GM04503 (cell line): ENCODE data around the gene CHTF8.

ENCODE experiments used
- DNase-seq: peaks from one replicate; pipeline ENCODE4 v3.0.0-alpha.2; 2012; ENCODE audit warnings: low read depth

CHTF8 gene

DNA sequence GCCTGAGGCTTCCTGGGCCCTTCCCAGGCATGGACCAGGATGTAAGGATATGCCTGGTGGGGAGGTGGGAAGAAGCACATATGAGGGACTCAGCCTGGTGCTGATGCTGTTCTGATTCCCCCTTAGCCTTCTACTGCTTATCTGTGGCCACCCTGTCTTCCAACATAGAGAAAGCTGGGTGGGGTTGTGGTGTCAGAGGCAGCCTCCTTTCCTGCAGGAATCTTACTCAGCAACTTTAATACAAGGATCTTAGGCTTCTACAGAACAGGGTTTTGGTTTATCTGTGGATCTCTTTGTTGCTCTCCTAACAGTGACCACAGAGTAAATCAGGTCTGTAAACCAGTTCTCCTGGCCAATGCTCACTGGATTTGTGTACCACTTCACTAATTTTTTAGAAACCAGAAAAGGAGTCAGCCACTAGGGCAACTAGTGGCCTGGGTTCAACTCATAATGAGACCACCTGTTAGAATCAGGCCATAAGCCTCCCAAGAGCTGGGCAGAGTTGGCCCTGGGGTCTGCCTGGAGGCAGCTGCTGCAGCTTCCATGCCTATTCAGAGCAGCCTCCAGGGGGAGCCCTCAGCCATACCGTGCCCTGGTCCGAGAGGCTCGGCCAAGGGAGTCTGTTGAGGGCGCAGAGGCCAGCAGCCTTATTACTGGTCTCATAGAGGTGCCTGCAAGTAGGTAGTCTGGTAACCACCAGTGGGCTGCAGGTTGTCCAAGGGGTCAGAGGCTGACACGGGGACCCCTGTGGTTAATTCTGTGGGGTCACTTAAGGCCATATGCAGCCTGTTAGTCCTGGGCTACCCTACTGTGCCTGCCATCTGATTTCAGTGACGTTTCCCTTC, 19.9 kb downstream of the CHTF8 start:
- no peak for DNase-seq

DNA sequence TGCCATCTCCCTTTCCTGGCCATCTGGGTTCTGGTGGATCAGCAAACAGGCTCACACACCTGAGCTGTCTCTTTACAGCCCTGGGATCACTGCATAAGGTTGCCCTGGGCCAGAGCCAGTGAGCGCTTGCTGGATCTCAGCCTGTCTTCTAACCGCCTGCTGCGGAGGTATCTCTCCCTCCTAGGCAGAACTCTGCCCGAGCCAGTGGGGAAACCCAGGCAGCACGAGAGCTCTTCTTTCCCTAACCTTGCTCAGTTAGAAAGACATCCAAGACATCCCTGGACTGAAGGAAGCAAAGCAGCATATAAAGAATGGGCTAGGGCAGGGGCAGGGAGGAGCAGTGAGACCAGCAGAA, 20.5 kb downstream of the CHTF8 start:
- no peak for DNase-seq

DNA sequence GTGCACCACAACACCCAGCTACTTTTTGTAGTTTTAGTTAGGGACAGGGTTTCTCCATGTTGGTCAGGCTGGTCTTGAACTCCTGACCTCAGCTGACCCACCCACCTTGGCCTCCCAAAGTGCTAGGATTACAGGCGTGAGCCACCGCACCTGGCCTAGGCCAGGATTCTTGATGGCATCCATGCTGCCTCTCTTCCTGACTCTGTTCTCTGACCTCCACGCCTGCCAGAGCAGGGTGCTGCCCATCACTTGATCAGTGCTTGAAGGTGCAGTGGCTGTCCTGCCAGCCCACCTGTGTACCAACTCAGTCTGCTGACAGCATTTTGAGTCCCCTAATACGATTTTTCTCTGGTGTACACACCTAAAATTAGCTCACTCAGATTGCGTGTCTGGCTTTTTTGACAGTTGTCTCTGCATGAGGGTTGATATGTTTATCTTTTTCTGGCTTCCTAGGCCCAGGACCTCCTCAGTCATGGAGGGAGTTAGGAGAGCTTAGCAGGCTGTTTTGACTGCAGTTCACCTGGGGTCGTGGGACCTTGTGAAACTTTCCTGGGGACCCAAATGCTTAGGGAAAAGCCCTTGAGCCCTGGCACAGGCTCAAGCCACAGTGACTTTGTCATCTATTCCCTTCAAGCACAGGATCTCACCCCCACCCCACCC, 21.0 kb downstream of the CHTF8 start:
- no peak for DNase-seq

DNA sequence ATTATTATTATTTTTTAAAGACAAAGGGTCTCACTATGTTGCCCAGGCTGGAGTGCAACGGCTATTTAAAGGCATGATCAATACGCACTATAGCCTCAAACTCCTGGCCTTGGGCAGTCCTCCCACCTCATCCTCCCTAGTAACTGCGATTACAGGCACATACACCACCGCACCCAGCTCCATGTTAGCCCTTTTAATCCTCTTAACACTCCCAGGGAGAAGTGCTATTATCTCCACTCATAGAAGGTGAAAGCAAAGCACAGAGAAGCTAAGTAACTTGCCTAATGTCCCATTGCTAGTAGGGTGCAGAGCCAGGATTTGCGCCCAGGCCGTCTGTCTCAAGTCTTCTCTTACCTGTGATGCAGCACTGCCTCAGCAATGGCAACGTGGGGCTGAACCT, 22.0 kb downstream of the CHTF8 start:
- no peak for DNase-seq

DNA sequence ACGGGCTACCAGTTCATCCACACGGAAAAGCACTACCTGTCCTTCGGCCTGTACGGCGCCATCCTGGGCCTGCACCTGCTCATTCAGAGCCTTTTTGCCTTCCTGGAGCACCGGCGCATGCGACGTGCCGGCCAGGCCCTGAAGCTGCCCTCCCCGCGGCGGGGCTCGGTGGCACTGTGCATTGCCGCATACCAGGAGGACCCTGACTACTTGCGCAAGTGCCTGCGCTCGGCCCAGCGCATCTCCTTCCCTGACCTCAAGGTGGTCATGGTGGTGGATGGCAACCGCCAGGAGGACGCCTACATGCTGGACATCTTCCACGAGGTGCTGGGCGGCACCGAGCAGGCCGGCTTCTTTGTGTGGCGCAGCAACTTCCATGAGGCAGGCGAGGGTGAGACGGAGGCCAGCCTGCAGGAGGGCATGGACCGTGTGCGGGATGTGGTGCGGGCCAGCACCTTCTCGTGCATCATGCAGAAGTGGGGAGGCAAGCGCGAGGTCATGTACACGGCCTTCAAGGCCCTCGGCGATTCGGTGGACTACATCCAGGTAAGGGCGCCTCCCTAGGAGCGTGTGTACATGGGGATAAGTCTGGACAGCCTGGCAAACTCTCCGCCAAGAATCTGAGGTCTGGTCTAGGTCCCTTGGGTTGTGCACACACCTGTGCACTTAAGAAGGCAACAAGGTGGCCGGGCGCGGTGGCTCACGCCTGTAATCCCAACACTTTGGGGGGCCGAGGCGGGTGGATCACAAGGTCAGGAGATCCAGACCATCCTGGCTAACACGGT, 22.7 kb downstream of the CHTF8 start:
- DNase-seq = no peak

DNA sequence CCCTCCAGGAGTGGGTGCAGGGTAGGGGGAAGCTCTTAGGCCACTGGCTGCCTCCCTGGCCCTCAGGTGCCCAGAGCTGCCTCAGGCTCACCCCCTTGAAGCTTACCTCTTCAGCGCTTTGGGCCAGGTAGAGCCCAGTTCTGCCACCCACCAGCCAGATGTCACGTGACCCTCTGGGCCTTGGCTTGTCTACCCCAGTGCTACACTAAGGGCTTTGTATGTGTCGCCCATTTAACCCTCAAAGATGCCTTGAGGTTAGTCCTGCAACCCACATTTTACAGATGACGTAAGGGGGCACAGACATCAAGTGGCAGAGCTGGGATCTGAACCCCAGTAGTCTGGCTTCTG, 23.5 kb downstream of the CHTF8 start:
- DNase-seq = no peak

DNA sequence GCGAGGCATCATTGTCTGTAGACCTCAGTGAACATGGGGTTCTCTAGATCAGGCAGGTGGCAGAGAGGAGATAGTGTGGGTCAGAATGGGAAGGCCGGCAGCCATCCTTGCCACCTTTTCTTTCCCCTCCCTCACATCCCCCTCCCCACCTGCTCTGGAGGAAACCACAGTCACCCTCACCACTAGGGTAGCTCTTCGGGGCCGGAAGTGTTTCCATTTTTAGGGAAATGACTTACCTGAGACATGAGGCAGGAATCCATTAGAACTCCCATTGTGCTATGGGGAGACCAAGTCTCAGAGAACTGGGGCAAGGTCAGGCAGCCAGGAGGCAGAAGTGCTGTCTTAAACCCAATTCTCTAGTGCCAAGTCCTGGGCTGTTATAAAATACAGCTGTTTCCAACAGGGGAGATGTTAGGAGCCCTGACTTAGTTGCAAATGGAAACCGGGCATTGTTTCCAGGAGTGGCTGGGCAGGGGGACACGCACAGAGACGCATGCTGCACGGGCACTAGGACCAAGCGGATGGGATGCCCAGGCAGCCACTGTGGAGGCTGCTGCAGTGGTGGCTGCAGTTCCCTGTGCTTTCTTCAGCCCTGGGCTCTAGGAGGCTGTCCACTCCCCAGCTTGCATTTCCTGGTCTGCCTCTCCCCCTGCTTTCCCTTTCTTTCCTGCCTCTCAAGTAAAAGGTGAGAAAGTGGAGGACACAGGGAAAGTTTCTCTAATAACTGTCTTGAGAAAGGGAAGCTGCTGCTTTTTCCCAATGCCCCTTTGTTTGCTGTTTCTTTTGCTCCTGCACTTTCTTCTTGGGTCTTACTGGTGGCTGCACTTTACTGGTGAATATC, 24.1 kb downstream of the CHTF8 start:
- no peak for DNase-seq

DNA sequence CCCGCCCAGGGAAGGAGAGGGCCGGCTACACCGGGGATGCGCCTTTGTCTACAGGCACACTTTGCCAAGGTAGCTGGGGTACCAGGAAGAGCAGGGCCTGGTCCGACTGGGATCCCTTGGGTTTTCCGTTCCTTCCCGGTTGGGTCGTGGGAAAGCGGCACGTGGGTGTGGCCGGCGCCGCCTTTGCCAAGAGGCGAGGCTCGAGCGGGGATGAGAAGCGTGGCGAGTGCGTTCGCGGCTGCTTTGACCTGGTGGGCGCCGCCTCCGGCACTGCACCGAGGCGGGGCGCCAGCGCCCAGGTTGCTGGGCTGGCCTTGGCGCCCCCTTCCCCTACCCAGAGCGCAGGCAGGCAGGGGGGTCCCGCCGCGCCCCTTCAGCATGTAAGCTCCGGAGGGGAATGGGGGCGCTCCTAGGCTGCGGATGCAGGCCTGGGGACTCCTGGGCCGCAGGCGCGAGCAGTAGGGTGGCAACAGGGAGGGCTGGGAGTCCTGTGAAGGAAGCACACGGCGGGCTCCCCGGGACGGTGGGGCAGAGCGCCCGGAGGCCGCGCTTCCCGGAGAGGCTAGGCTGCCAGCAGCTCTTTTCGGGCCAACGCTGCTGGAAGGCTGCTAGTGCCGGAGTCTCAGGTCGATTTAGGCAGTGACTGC, 24.9 kb downstream of the CHTF8 start:
- DNase-seq = no peak

DNA sequence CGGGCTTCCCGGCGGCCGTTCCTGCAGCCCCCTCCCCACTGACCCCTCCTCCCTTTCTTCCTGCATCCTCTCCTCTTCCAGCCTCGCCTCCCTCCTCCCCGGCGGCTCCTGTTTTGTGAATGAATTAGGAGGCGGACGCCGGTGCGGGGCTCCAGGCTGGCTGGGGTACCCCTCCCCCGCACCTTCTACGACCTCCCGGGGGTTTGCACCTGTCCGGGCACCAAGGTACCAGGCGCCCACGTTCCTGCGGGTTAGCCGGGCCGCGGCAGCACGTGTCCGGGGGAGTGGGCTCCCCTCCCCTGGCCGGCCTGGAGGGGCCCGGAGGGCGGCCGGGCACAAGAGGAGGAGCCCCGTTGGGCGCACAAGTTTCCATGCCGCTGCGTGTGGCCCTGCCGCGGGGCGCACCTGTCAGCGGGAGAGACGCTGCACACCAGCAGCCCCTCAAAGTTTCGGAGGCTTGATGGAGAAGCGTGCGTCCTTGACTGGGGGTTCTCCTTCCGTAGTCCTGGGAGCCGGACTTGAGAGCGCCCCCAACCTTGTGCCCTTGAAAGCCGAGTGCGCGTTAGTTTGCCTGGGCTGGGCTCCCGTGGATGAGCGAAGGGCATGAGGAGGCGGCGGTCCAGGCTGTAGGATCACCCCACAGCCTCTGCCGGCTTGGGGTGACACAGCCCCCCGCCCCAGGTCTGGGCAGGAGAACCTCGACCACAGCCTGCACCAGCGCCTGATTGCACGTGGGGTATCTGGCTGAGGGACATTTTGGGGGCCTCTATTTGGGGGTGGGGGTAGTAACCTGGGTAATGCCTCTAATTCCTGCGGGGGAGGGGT, 25.7 kb downstream of the CHTF8 start:
- DNase-seq = no peak

DNA sequence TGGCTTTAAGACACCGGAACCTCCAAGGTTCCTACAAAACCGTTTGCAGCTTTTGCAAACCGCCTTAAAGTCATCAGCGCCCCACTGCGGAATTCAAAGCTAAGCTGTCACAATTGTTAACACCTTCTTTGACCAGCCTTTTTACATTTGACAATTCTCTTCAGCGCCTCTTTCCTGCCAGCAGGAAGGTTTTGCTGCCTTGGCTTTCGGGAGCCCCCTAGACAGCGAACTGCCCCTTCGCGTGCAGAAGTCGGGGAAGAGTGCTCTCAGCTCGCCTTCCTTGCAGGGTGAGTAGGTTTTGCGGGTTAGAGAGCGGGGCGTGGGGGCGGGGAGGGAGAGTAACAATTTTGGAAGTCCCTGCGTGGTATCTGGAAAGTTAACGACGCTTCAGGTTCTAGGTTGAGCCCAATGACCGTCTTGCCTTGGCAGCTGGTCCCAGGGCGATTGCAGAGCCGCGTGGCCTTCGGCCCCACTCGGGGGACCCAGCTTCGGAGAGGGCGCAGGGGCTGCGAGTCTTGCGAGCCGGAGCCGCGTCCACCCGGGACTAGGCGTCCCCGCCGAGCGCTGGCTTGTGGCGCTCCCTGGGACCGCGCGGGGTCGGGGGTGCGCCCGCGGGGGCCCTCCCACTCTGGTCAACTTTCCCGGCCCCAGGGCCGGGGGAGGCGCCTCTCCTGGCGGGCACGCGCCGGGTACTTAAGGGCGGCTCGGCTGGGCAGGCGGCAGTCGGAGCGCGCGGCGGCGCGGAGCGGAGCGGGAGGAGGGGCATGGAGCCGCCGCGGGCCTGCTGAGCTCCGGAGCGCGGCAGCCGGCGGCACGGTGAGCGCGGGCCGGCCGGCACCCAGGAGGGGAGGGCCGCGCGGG, 26.7 kb downstream of the CHTF8 start, which contains the start of gene HAS3:
Gene HAS3, plus strand, starts transcription at position 153 of the 861 bp plus-strand sequence. CDS start 3,743 bp downstream, outside the sequence.
- DNase-seq = no peak

DNA sequence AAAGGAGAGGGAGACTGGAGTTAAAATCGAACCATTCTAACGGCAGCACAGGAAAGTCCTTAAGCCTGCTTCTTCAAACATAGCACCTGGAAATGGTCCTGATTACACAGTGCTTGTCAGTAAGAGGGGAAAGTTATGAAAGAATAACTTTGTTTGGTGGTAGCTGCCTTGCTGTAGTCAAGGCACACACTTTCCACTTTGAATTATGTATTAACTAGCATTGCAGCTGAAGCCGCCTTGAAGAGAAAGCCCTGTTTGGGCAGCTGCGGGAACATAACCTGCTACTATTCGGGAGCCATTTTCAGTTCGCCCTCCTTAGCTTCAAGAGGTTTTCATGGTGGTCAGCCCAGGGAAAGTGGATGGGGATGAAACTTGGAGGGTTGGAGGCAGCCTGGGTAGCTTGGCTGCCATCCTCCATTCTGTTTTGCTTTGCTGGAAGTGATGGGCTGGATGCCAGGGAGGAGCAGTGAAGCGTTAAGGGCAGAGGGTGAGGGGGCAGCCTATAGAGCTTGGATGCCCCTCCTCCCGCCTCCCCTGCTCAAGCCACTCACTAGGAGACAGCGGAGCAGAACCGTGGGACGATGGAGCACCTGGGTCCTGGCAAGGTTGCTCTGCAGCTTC, 32.2 kb downstream of the CHTF8 start:
- DNase-seq = no peak

DNA sequence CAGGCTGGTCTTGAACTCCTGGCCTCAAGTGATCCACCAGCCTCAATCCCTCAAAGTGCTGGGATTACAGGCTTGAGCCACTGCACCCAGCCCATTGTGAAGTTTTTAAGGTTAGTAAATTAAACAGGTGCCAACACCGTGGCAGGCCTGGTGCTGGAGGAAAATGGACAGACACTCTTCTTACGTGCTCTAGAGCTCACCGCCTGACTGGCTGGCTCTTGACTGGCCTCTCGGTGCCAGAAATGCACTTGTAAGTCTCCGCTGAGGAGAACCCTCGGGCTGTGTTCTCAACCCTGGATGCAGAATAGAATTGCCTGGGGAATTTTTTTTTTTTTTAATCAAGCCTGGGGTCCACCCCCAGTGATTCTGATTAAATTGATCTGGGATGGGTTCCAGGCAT, 37.2 kb downstream of the CHTF8 start:
- DNase-seq = no peak

DNA sequence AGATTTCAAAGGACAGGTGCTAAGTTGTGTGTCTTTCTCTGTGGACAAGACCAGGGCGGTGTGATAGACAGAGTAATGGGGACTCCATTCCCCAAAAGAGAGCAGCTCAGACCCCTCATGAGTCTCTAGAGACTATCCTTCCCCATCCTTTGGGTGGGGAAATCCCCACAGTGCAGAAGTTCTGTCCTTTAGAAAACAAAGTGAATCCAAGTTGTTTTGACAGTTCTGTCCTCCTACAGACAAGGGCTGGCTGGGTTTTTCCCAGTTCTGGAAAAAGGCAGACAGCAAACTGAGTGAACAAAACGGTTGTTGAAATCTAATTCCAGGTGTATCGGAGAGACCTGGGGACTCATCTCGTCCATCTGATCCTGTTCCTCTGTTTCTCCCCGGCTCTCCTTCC, 37.9 kb downstream of the CHTF8 start:
- DNase-seq = no peak

DNA sequence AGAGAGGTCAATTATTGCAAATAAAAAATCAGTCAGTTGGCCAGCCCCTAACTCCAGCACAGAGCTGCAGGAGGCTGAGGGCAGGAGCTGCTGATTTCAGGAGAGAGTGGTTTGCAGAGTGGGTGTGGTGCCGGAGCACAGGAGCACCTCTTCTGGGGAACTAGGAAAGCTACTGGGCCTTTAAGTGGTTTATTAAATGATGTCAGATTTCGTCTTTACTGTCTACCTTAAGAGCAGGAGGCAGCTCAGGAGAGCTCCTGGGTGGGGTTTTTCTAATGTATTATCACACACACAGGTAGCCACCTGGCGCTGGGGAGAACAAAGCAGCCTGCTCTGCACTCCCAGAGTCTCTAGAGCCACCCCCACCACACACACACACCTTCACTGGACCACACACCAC, 38.4 kb downstream of the CHTF8 start:
- DNase-seq = no peak

DNA sequence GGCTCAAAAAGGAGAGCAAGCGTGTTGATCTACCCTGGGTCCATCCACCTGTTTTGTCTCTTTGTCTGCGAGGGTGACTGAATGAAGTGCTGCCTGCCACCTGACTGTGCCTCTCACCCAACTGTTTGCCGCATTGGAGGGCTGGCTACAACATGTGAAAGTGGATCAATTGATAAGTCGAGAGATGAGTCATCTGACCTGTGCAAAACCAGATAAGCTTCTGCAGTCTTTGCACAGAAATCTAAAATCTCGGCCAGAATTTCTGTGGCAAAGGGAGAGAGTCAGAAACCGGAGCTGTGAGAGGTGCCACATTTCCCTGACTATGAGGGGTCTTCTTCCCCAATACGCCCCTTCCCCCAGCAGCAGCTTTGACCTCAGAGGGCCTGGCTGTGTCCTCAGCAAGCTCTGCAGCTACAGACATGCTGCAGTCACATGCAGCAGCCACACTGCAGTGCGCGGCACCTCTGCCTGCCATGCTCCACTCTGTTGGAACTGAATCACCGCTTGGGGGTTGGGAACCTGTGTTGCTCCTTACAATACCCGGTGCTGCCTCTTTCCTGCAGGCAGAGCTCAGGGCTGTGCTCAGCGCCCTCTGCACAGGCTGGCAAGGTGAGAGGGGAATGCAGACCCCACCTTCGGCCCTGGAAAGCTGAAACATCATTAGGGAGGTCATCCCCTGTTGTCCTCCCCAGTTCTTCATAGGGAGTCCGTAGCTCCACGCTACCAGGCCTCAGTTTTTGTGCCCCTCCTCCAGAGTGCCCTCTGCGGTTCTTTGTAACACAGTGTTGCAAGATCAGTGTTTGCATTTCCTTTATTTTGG, 43.1 kb downstream of the CHTF8 start:
- no peak for DNase-seq

DNA sequence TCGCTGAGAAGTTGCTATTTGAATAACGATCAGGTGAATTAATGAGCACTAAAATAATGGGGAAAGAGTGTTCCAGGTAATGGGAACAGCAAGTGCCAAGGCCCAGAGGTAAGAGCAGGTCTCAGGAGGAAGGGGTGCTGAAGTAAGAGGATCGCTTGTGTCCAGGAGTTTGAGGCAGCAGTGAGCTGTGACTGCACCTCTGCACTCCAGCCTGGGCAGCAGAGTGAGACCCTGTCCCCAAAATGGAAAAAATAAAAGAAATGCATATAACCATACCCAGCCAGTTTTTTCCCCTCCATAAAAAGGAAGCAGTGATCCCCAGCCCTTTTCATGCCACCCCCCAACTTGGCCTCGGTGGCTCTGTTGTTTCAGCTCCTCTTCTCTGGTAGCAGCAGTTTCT, 43.7 kb downstream of the CHTF8 start:
- DNase-seq = no peak

DNA sequence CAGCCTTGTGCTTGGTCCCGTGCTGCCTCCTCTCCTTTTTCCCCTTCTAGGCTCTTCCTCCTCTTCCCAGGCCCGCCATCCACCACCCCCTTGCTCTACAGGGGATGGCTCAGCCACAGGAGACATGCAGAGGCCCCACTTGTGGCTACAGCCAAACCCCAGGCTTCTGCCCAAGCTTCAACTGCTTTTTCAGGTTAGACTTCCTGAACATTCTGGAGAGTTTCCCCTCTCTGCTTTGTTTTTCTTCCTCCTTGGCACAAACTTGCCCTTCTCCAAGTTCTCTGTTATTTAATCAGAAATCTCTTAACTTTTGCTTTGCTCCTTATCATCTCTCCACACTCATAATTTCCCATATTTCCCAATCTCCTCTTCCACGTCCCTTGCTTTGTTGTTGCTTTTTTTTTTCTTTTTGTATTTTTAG, 45.2 kb downstream of the CHTF8 start:
- no peak for DNase-seq

DNA sequence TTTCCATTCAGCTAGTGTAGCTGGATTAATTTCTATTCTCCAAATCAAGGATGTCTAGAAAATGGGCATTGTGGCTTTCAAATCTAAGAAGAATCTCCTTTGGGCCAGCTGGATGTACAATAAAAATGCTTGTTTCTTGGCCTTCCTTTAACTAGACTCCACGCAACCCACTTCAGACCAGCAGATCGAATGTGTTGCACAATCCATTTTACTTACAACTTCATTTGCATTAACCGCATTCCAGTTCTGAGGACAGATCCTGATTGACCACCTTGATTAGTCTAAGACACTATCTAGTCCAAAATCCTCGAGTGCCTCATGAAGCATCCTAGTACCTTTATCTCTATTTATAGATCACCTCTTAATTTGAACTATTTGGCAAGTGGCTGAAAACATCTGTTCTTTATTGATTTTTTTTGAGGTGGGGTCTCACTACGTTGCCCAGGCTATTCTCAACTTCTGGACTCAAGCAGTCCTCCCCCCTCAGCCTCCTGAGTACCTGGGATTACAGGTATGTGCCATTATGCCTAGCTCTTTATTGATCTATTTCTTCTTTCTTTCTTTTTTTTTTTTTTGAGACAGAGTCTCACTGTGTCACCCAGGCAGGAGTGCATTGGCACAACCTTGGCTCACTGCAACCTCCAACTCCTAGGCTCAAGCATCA, 47.2 kb downstream of the CHTF8 start:
- DNase-seq = no peak
